GM23338 (cell line): Measurements from ENCODE around the gene NDUFAF7. TPM values are rescaled to one million over a fixed set of nuclear protein-coding genes. Genes with fewer than 3 reads are reported as not detected.
"Not testable (repeated sequence)": the region's sequence is repeated elsewhere in the genome, so short reads cannot be mapped to it uniquely, and the experiment has no call there.

Experiments used
- ATAC-seq: fragments of 200-7000 bp; cut with Tn5 transposase; 3 replicates; pipeline ENCODE4 v1.9.1; 2020
- DNase-seq: peaks from one replicate; pipeline ENCODE4 v3.0.0-alpha.2; 2015; ENCODE audit warnings: low spot score
- H2AFZ ChIP-seq: fragments of 200-600 bp; sonication (generic); 2 replicates; pipeline ENCODE4 v1.8.0; 2016; ENCODE audit warnings: antibody characterized with exemption, mild to moderate bottlenecking, moderate library complexity
- H3F3A ChIP-seq: fragments of 200-600 bp; sonication (generic); replicated peaks from 2 replicates; pipeline ENCODE4 v1.8.0; 2017; ENCODE audit warnings: antibody characterized with exemption, mixed run types, low read depth
- H3K27ac ChIP-seq: fragments of 200-600 bp; sonication (generic); 2 replicates; pipeline ENCODE4 v1.6.1; 2016; ENCODE audit warnings: low read depth
- H3K27me3 ChIP-seq: fragments of 200-600 bp; sonication (generic); 2 replicates; pipeline ENCODE4 v1.8.0; 2016; ENCODE audit warnings: mild to moderate bottlenecking, mixed run types, moderate library complexity; ENCODE audit not compliant: insufficient read depth
- H3K36me3 ChIP-seq: fragments of 200-600 bp; sonication (generic); 2 replicates; pipeline ENCODE4 v1.8.0; 2016; ENCODE audit warnings: mild to moderate bottlenecking; ENCODE audit not compliant: insufficient read depth
- H3K4me1 ChIP-seq: fragments of 200-600 bp; sonication (generic); 2 replicates; pipeline ENCODE4 v1.8.0; 2016; ENCODE audit warnings: mild to moderate bottlenecking, moderate library complexity; ENCODE audit not compliant: insufficient read depth
- H3K4me2 ChIP-seq: fragments of 200-600 bp; sonication (generic); 2 replicates; pipeline ENCODE4 v1.7.1; 2017; ENCODE audit warnings: mixed run types
- H3K4me3 ChIP-seq: fragments of 200-600 bp; sonication (generic); 2 replicates; pipeline ENCODE4 v1.6.1; 2016; ENCODE audit warnings: mixed run types
- H3K79me2 ChIP-seq: fragments of 200-600 bp; sonication (generic); replicated peaks from 2 replicates; pipeline ENCODE4 v1.8.0; 2017; ENCODE audit warnings: mild to moderate bottlenecking; ENCODE audit not compliant: insufficient read depth
- H3K9me2 ChIP-seq: fragments of 200-600 bp; sonication (generic); 2 replicates; pipeline ENCODE4 v1.8.0; 2017; ENCODE audit not compliant: insufficient read depth
- H4K20me1 ChIP-seq: fragments of 200-600 bp; sonication (generic); replicated peaks from 2 replicates; pipeline ENCODE4 v1.8.0; 2017; ENCODE audit warnings: mild to moderate bottlenecking; ENCODE audit not compliant: insufficient read depth
- H3K27ac Mint-ChIP-seq: 2 replicates; pipeline ENCODE4 v1.8.0; 2020; ENCODE audit warnings: inconsistent platforms, mild to moderate bottlenecking, moderate library complexity, mixed read lengths
- H3K27me3 Mint-ChIP-seq: 3 replicates; pipeline ENCODE4 v1.8.0; 2022; ENCODE audit warnings: low read depth, mild to moderate bottlenecking, moderate library complexity, mixed read lengths, inconsistent platforms; ENCODE audit not compliant: insufficient read depth, poor library complexity
- H3K36me3 Mint-ChIP-seq: 3 replicates; pipeline ENCODE4 v1.8.0; 2021; ENCODE audit warnings: low read depth, mild to moderate bottlenecking, inconsistent platforms, moderate library complexity, mixed read lengths
- H3K4me1 Mint-ChIP-seq: 3 replicates; pipeline ENCODE4 v1.8.0; 2020; ENCODE audit warnings: mild to moderate bottlenecking, inconsistent platforms, mixed read lengths
- H3K4me3 Mint-ChIP-seq: 3 replicates; pipeline ENCODE4 v1.8.0; 2021; ENCODE audit warnings: moderate library complexity, mild to moderate bottlenecking, inconsistent platforms, mixed read lengths
- H3K9me3 Mint-ChIP-seq: 3 replicates; pipeline ENCODE4 v1.8.0; 2020; ENCODE audit warnings: moderate library complexity, mild to moderate bottlenecking, inconsistent platforms, mixed read lengths
- CTCF ChIP-seq, 2 experiments: fragments of 200-600 bp in 1 of 2; sonication (generic) in 1 of 2; conservative IDR thresholded peaks; 2 replicates each; pipeline versions ENCODE4 v1.5.1 to v1.6.1; 2016 to 2017; ENCODE audit warnings: antibody characterized with exemption in 2 of 2, low read depth in 2 of 2, mild to moderate bottlenecking in 2 of 2, moderate library complexity in 1 of 2
- ETS1 ChIP-seq: IDR thresholded peaks from 2 replicates; pipeline ENCODE4 v1.6.1; 2016; ENCODE audit warnings: antibody characterized with exemption
- EZH2phosphoT487 ChIP-seq: fragments of 200-600 bp; sonication (generic); IDR thresholded peaks from one replicate; pipeline ENCODE4 v1.8.1; 2018; ENCODE audit warnings: antibody characterized with exemption; ENCODE audit not compliant: unreplicated experiment
- REST ChIP-seq: IDR thresholded peaks from one replicate; pipeline ENCODE4 v1.6.1; 2018; ENCODE audit warnings: antibody characterized with exemption; ENCODE audit not compliant: unreplicated experiment
- polyA plus RNA-seq: library from polyadenylated mRNA; unstranded; fragments of >200 nt; fragmentation: Nextera tagmentation; extraction: Ambion mirVana; gene quantifications from 2 replicates; pipeline ENCODE4 v1.2.1, GENCODE V29; 2016
- total RNA-seq: library from RNA; depleted of rRNA; stranded (reverse); fragments of >200 nt; shearing (Covaris generic); gene quantifications from 2 replicates; pipeline ENCODE4 v1.2.3, GENCODE V29; 2014

NDUFAF7 gene
- total and polyA plus RNA-seq, 2 experiments from 2014 or later = 47.4 to 58.2 TPM

- DNase-seq (peak; percentile 45), ATAC-seq (peak; percentile 55)
- Histone ChIP-seq H3K4me1 (no peaks in the 10 kb centered on the region), H4K20me1 (peaks cover 3% of the 10 kb centered on the region), H3K27ac (no peak overlapping the region), H3K27me3 (no peaks in the 10 kb centered on the region), H3K79me2 (peaks cover 2% of the 10 kb centered on the region; the same call in 1 of the 2 replicates), H3K4me2 (no peak overlapping the region), H3F3A (no peaks in the 10 kb centered on the region), H2AFZ (no peak overlapping the region), H3K36me3 (peaks cover 26% of the 10 kb centered on the region; the same call in 1 of the 2 replicates), H3K4me3 (no peak overlapping the region), H3K9me2 (no peaks in the 10 kb centered on the region)
- Mint-ChIP-seq H3K27me3 (peaks cover 4% of the 10 kb centered on the region), H3K9me3 (no peaks in the 10 kb centered on the region), H3K4me1 (no peaks in the 10 kb centered on the region), H3K36me3 (peaks cover 44% of the 10 kb centered on the region), H3K27ac (no peak overlapping the region), H3K4me3 (no peak overlapping the region)
- TF ChIP-seq CTCF (conservative IDR thresholded peaks at IDR 0.05; ENCODE audit: low read depth in 2 of 2) = peak; percentile 49 to 65
- no peak for TF ChIP-seq EZH2phosphoT487
- no peak for TF ChIP-seq ETS1
Observed at GRCh38 chr2:37287966-37288365, 56.5 kb downstream of the NDUFAF7 start.

- DNase-seq = no peak
- peaks cover 4% of the 10 kb centered on the region for H3K27me3 Mint-ChIP-seq
Observed at GRCh38 chr2:37291680-37292079, 60.2 kb downstream of the NDUFAF7 start.

GRCh38 chr2:37294858-37295257 lies 63.4 kb downstream of the NDUFAF7 start:
- not testable (repeated sequence) for H3K27me3 Mint-ChIP-seq, H3F3A ChIP-seq, H3K4me3 Mint-ChIP-seq, H3K4me3 ChIP-seq, DNase-seq, ATAC-seq, H2AFZ ChIP-seq, H3K9me3 Mint-ChIP-seq, H3K4me1 ChIP-seq, H3K36me3 ChIP-seq, H3K9me2 ChIP-seq, H3K27ac Mint-ChIP-seq, H3K4me2 ChIP-seq, H3K27me3 ChIP-seq, H4K20me1 ChIP-seq, H3K27ac ChIP-seq, H3K4me1 Mint-ChIP-seq
- peaks cover 28% of the 10 kb centered on the region for H3K36me3 Mint-ChIP-seq
- peaks cover 67% of the 10 kb centered on the region for H3K79me2 ChIP-seq

More at GRCh38 chr2:37291680-37292079, 60.2 kb downstream of the NDUFAF7 start:
- peaks cover 44% of the 10 kb centered on the region for H3K36me3 Mint-ChIP-seq
- Histone ChIP-seq H4K20me1 (peaks cover 3% of the 10 kb centered on the region), H3K9me2 (no peaks in the 10 kb centered on the region), H2AFZ (no peak overlapping the region), H3K4me3 (no peak overlapping the region), H3K27ac (no peak overlapping the region), H3F3A (no peaks in the 10 kb centered on the region), H3K4me1 (no peaks in the 10 kb centered on the region), H3K36me3 (peaks cover 6% of the 10 kb centered on the region; the same call in 1 of the 2 replicates), H3K27me3 (no peaks in the 10 kb centered on the region), H3K79me2 (peaks cover 36% of the 10 kb centered on the region), H3K4me2 (no peak overlapping the region)
- no peaks in the 10 kb centered on the region for H3K4me1 Mint-ChIP-seq
- no peaks in the 10 kb centered on the region for H3K9me3 Mint-ChIP-seq
- no peak overlapping the region for H3K4me3 Mint-ChIP-seq
- no peak overlapping the region; the same call in 1 of the 2 replicates for H3K27ac Mint-ChIP-seq
- TF ChIP-seq REST (no peak), ETS1 (no peak)
- no peak for ATAC-seq
